BJ (cell line): ENCODE data around the gene GMCL2. TPM values are rescaled to one million over a fixed set of nuclear protein-coding genes. Genes with fewer than 3 reads are reported as not detected.

Experiments used
- CTCF ChIA-PET: fragments of 350-600 bp; formaldehyde crosslinking; extraction: SDS; loops from one replicate; lab custom pipeline; 2021; ENCODE audit warnings: antibody characterized with exemption, inconsistent platforms; lab: Yijun Ruan, JAX
- POLR2A ChIA-PET: fragments of 300-600 bp; sonication (Branson Sonifier 250); formaldehyde crosslinking; extraction: SDS; loops from one replicate; lab custom pipeline; 2021; ENCODE audit warnings: antibody characterized with exemption; lab: Charles Lee
- DNase-seq: peaks from one replicate; pipeline ENCODE4 v3.0.0-alpha.2; 2011; ENCODE audit warnings: low read depth
- H3K27me3 ChIP-seq: 2 replicates; pipeline ENCODE4 v1.6.0; 2011; ENCODE audit warnings: low read length; ENCODE audit not compliant: control insufficient read depth, insufficient read depth
- H3K36me3 ChIP-seq: 2 replicates; pipeline ENCODE4 v1.5.1; 2011; ENCODE audit warnings: low read length; ENCODE audit not compliant: control insufficient read depth, insufficient read depth
- H3K4me3 ChIP-seq: 2 replicates; pipeline ENCODE4 v1.5.1; 2011; ENCODE audit warnings: low read depth, mild to moderate bottlenecking, control low read depth, low read length
- polyA plus RNA-seq: library from polyadenylated mRNA; depleted of rRNA; stranded (reverse); fragments of >200 nt; gene quantifications from 2 replicates; pipeline ENCODE4 v1.2.3, GENCODE V29; 2011
- TF ChIP-seq, protein P1 (sequence below): IDR thresholded peaks from 2 replicates; pipeline ENCODE4 v1.5.1; 2011; ENCODE audit warnings: low read depth, mild to moderate bottlenecking, control low read depth, inconsistent platforms, low read length, moderate library complexity; ENCODE audit not compliant: insufficient read depth

GMCL2 gene
- polyA plus RNA-seq, 1 experiment, result not detected

DNA sequence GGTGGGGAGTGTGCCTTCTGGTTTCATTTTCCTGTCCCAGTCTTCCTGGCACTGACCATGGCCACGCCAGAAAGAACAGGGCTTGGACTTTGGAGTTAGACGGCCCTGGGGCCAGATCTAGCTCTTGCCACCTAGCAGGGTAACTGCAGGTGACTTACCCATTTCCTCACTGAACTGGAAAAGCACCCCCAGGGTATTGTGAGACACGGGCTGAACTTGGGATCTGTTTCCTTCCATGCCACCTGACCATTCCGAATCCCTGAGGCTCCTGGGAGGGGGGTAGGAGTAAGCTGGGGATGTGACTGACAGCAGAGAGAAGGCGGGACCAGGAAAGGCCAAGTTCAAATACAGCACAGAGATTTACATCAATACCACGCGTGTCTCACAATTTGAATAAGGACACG is 26.6 kb upstream of the GMCL2 start:
- DNase-seq, result no peak
- H3K27me3 ChIP-seq, result no peaks in the 10 kb centered on the region
- ChIA-PET CTCF (interaction anchor here (0.7 to 1.6 kb wide), 3 partner anchors 14 to 18 kb away, joined by 3 to 4 read pairs (median 3); no protein-coding TSS in a partner anchor), POLR2A (no interaction called here)
- TF ChIP-seq, protein P1, sequence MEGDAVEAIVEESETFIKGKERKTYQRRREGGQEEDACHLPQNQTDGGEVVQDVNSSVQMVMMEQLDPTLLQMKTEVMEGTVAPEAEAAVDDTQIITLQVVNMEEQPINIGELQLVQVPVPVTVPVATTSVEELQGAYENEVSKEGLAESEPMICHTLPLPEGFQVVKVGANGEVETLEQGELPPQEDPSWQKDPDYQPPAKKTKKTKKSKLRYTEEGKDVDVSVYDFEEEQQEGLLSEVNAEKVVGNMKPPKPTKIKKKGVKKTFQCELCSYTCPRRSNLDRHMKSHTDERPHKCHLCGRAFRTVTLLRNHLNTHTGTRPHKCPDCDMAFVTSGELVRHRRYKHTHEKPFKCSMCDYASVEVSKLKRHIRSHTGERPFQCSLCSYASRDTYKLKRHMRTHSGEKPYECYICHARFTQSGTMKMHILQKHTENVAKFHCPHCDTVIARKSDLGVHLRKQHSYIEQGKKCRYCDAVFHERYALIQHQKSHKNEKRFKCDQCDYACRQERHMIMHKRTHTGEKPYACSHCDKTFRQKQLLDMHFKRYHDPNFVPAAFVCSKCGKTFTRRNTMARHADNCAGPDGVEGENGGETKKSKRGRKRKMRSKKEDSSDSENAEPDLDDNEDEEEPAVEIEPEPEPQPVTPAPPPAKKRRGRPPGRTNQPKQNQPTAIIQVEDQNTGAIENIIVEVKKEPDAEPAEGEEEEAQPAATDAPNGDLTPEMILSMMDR, result no peak
- peaks cover 55% of the 10 kb centered on the region for H3K36me3 ChIP-seq
- no peak overlapping the region for H3K4me3 ChIP-seq

DNA sequence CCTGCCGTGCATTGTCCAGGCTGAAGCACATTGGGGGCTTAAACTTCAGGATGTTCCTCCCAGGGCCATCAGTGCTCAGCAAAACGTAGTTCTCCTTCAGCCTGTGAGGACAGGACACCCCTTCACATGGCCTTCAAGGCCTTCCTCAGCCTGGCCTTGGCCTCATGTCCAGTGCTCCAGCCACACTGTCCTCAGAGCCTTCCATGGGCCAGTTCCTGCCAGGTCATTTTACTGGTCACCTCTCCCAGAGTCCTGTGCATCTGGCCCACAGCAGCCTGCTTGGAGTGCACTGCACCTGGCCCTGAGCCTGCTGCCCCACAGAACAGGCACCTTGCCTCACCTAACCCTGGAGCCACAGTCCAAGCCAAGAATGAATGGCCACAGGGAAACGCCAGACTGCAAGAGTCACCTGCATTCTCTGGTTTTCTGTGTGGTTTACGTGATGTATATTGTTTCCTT is 25.9 kb upstream of the GMCL2 start:
- Histone ChIP-seq H3K4me3 (no peak overlapping the region), H3K36me3 (peaks cover 57% of the 10 kb centered on the region), H3K27me3 (no peaks in the 10 kb centered on the region)
- no peak for DNase-seq
- POLR2A ChIA-PET, result no interaction called here
- TF ChIP-seq, protein P1, result no peak
- CTCF ChIA-PET, result interaction anchor here (1.6 kb wide), 1 partner anchor 18 kb away, joined by 3 read pairs; no protein-coding TSS in a partner anchor

DNA sequence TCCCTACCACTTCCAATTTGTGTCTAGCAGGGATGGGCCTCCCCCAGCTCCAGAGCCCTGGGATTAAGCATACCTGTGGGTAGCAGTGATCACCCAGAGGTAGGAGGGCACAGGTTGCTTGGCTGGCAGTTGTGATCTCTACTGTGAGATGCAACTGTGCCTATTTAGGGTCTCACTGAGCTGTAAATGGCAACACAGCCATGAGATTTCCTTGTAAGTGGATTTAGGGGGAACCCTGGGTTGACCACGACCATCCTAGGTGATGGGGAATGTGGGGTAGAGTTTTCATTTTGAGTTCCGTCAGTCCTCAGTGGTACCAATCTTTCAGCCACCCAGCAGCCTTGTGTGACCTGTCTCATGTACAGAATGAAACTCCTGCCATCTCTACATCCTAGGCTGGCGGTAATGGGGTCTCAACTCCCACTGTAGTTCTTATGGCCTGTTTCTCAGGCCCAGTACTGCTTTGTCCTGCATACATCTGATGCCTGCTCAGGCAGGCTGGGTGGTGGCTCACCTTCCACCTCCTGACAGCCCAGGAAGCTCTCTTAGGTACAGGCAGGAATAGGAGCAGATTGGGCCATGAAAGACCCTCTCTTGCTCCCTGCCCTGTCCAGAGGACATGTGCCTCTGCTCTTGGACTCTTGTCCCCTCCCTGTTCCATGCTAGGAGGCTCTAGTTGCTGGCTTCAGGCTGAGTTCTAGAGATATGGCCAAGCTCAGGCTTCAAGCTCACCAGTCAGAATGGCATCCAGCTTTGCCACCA is 25.3 kb upstream of the GMCL2 start:
- no peak overlapping the region for H3K4me3 ChIP-seq
- ChIA-PET POLR2A (no interaction called here), CTCF (interaction anchor here (0.9 to 1.2 kb wide), 2 partner anchors 17 to 19 kb away, joined by 3 to 4 read pairs; no protein-coding TSS in a partner anchor)
- H3K27me3 ChIP-seq, result no peaks in the 10 kb centered on the region
- H3K36me3 ChIP-seq, result peaks cover 60% of the 10 kb centered on the region
- DNase-seq, result no peak
- TF ChIP-seq, protein P1, result no peak

DNA sequence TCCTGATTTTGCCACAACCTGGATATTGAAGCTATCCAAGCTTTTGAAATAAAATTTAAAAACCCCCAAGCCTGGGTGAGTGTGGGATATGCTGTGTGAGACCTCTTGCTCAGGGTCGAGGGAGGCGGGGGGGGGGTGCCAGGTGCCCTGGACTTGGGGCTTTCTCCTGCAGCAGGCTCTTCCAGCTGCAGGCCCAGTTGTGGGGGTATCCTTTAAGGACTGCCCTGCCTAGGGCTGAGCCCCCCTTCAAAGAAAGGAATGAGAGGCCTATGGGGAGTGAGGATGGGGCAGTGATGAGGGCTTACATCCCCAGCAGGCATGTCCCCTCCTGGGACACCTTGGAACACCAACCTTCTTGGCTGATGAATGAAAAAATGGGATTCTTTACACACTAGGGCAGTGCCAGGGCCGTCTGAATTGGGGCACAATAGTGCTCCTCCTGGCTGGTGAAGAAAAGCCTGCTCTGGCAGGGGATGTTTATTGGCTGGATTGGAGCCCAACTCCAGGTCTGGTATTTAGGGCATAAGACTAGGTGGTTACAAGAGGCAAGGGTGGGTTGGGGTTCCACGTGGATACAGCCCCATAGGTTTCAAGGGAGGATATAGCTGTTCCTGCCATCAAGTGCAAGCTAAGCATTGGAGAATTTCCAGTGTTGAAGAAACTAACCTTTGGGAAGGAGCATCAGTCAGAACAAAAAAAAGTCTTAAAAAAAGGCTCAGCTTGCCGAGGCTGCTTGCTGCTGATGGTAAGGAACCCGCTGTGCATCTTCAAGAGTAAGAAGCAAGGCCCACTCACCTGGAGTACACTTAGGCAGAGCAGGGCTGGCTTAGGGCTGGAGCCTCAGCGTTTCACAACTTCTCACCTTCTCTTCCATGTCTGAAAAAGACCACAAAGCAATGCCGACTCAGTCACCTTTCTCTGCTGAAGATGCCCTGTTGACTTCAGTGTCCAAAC is 24.2 kb upstream of the GMCL2 start:
- H3K4me3 ChIP-seq, result no peak overlapping the region
- DNase-seq, result no peak
- TF ChIP-seq, protein P1, result no peak
- POLR2A ChIA-PET, result no interaction called here
- CTCF ChIA-PET, result interaction anchor here (0.6 to 1.2 kb wide), 3 partner anchors 18 to 400 kb away, joined by 3 to 4 read pairs (median 3); no protein-coding TSS in a partner anchor
- peaks cover 63% of the 10 kb centered on the region for H3K36me3 ChIP-seq
- no peaks in the 10 kb centered on the region for H3K27me3 ChIP-seq

DNA sequence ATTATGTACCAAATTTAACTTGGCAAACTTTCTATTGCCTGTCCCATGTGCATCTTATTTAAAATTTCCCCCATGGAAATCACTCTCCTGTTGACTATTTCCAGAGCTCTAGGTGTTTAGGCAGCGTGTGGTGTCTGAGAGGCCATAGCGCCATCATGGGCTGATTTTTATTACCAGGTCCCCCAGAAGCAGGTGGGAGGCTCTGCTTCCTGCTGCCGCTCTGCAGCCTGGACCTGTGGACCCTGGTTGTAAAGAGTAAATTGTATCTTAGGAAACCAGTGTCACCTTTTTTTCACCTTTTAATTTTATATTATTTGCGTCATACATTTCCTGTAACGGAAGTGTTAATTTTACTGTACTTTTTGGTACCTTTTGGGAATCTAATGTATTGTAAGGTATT is 23.5 kb upstream of the GMCL2 start:
- TF ChIP-seq, protein P1, result no peak
- Histone ChIP-seq H3K27me3 (no peaks in the 10 kb centered on the region), H3K36me3 (peaks cover 61% of the 10 kb centered on the region), H3K4me3 (no peak overlapping the region)
- no peak for DNase-seq
- POLR2A ChIA-PET, result no interaction called here
- CTCF ChIA-PET, result interaction anchor here (0.6 kb wide), 1 partner anchor 401 kb away, joined by 3 read pairs; no protein-coding TSS in a partner anchor
